ENCODE measurements around the gene PEPD.

- TF ChIP-seq EZH2 (IDR thresholded peaks at IDR 0.05; ENCODE audit: borderline replicate concordance, low read length) (no peak), CTCF (IDR thresholded peaks at IDR 0.05; ENCODE audit: low read length) (no peak)
Measured at GRCh38 chr19:33410915-33411401, 110.6 kb downstream of the PEPD start.

Data from OCI-LY1 (cell line).